Smooth muscle cell (in vitro differentiated cells): ENCODE data around the gene NRSN1. TPM values are rescaled to one million over a fixed set of nuclear protein-coding genes. Genes with fewer than 3 reads are reported as not detected.

ENCODE experiments used
- DNase-seq: peaks from one replicate; lab custom pipeline; 2025; ENCODE audit not compliant: unreplicated experiment; lab: John Stamatoyannopoulos, UW
- H2AFZ ChIP-seq: fragments of 200-600 bp; sonication (generic); 2 replicates; pipeline ENCODE4 v1.6.0; 2016; ENCODE audit warnings: antibody characterized with exemption, low read depth, mild to moderate bottlenecking
- H3F3A ChIP-seq: fragments of 200-600 bp; sonication (generic); 2 replicates; pipeline ENCODE4 v1.6.0; 2017; ENCODE audit warnings: antibody characterized with exemption, low read depth
- H3K27ac ChIP-seq: fragments of 200-600 bp; sonication (generic); 2 replicates; pipeline ENCODE4 v1.5.1; 2016; ENCODE audit warnings: low read depth, mild to moderate bottlenecking
- H3K27me3 ChIP-seq: fragments of 200-600 bp; sonication (generic); 2 replicates; pipeline ENCODE4 v1.6.1; 2016; ENCODE audit warnings: low read depth, mild to moderate bottlenecking
- H3K36me3 ChIP-seq: fragments of 200-600 bp; sonication (generic); 2 replicates; pipeline ENCODE4 v1.5.1; 2016; ENCODE audit warnings: low read depth
- H3K4me1 ChIP-seq: fragments of 200-600 bp; sonication (generic); 2 replicates; pipeline ENCODE4 v1.5.1; 2016; ENCODE audit warnings: low read depth
- H3K4me2 ChIP-seq: fragments of 200-600 bp; sonication (generic); 2 replicates; pipeline ENCODE4 v1.6.0; 2016; ENCODE audit warnings: mild to moderate bottlenecking
- H3K4me3 ChIP-seq: fragments of 200-600 bp; sonication (generic); 2 replicates; pipeline ENCODE4 v1.5.1; 2016; ENCODE audit warnings: mild to moderate bottlenecking
- H3K79me2 ChIP-seq: fragments of 200-600 bp; sonication (generic); 2 replicates; pipeline ENCODE4 v1.6.0; 2016; ENCODE audit warnings: low read depth, mild to moderate bottlenecking
- H3K9ac ChIP-seq: fragments of 200-600 bp; sonication (generic); 2 replicates; pipeline ENCODE4 v1.6.0; 2016; ENCODE audit warnings: low read depth
- H3K9me3 ChIP-seq: fragments of 200-600 bp; sonication (generic); replicated peaks from 2 replicates; pipeline ENCODE4 v1.5.1; 2016; ENCODE audit warnings: low read depth
- H4K20me1 ChIP-seq: fragments of 200-600 bp; sonication (generic); 2 replicates; pipeline ENCODE4 v1.6.0; 2016; ENCODE audit warnings: low read depth
- WGBS: methylation state at CpG from one replicate; pipeline ENCODE4 v1.1.7; 2016; ENCODE audit warnings: low lambda C conversion rate; 5-methylcytosine and 5-hydroxymethylcytosine counted together
- polyA plus RNA-seq: library from polyadenylated mRNA; unstranded; fragments of >200 nt; fragmentation: Nextera tagmentation; extraction: Ambion mirVana; gene quantifications from 2 replicates; pipeline ENCODE4 v1.2.1, GENCODE V29; 2016
- small RNA-seq: library from RNA; depleted of rRNA; stranded (forward); fragments of <200 nt; gene quantifications from one replicate; pipeline ENCODE3, GENCODE V24; 2014
- total RNA-seq: library from RNA; depleted of rRNA; stranded (reverse); fragments of >200 nt; gene quantifications from 2 replicates; pipeline ENCODE4 v1.2.3, GENCODE V29; 2014
- TF ChIP-seq, protein P1 (sequence below): fragments of 200-600 bp; sonication (generic); IDR thresholded peaks from 2 replicates; pipeline ENCODE4 v1.5.1; 2017; ENCODE audit warnings: borderline replicate concordance, mild to moderate bottlenecking, antibody characterized with exemption; ENCODE audit not compliant: insufficient read depth, poor library complexity, severe bottlenecking

The NRSN1 gene
- total and polyA plus RNA-seq, 2 experiments from 2014 or later, result not detected

GRCh38 chr6:24194978-24195700 is 69.1 kb downstream of the NRSN1 start:
- peaks cover 17% of the 10 kb centered on the region for H3K27me3 ChIP-seq
- H3K4me1 ChIP-seq, result no peaks in the 10 kb centered on the region
- no peaks in the 10 kb centered on the region for H3K36me3 ChIP-seq
- H4K20me1 ChIP-seq, result no peaks in the 10 kb centered on the region
- H3K4me3 ChIP-seq, result no peak overlapping the region
- no peak overlapping the region for H2AFZ ChIP-seq
- H3K9me3 ChIP-seq, result no peaks in the 10 kb centered on the region
- no peak overlapping the region for H3K27ac ChIP-seq
- DNase-seq, result no peak
- no peaks in the 10 kb centered on the region for H3F3A ChIP-seq
- TF ChIP-seq, protein P1, sequence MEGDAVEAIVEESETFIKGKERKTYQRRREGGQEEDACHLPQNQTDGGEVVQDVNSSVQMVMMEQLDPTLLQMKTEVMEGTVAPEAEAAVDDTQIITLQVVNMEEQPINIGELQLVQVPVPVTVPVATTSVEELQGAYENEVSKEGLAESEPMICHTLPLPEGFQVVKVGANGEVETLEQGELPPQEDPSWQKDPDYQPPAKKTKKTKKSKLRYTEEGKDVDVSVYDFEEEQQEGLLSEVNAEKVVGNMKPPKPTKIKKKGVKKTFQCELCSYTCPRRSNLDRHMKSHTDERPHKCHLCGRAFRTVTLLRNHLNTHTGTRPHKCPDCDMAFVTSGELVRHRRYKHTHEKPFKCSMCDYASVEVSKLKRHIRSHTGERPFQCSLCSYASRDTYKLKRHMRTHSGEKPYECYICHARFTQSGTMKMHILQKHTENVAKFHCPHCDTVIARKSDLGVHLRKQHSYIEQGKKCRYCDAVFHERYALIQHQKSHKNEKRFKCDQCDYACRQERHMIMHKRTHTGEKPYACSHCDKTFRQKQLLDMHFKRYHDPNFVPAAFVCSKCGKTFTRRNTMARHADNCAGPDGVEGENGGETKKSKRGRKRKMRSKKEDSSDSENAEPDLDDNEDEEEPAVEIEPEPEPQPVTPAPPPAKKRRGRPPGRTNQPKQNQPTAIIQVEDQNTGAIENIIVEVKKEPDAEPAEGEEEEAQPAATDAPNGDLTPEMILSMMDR, result no peak
- 91% methylated on average over 2 of the region's 2 CpGs for WGBS
- H3K79me2 ChIP-seq, result no peaks in the 10 kb centered on the region
- no peak overlapping the region for H3K9ac ChIP-seq
- no peak overlapping the region for H3K4me2 ChIP-seq

DNA sequence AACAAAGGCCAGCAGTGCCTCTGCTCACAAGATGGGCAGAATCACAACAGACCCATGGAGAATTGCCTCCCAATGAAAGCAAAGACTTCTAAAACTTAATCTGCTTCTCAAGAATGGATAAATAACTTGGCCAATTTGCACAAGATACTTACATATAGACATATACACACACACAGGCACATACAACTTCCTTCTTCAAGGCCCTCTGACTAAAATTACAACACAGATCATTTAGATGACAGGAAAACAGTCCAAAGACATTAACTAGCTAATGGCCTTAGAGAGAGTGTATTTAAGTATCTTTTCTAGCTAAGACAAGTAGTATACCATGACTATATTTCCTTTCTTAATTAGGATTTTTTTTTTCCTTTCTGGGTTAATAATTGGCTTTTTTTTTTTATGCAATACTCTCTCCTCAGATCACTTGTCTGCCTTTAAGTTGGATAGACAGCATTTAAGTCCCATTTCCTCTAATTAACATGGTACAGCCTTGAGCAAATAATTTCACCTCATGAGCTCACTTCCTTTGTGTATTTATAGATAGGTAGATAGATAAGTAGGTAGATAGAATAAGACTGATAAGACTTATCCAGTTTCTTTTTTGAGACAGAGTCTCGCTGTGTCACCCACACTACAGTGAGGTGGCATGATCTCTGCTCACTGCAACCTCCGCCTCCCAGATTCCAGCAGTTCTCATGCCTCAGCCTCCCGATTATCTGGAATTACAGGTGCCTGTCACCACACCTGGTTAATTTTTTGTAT is 70.0 kb downstream of the NRSN1 start:
- Histone ChIP-seq H3K4me3 (no peak overlapping the region), H3K9me3 (no peaks in the 10 kb centered on the region), H3K4me1 (no peaks in the 10 kb centered on the region), H3K79me2 (no peaks in the 10 kb centered on the region), H3K27ac (no peak overlapping the region), H3K36me3 (no peaks in the 10 kb centered on the region), H3K27me3 (peaks cover 14% of the 10 kb centered on the region), H3K9ac (no peak overlapping the region), H3K4me2 (no peak overlapping the region), H2AFZ (no peak overlapping the region), H4K20me1 (no peaks in the 10 kb centered on the region), H3F3A (no peaks in the 10 kb centered on the region)
- DNase-seq, result no peak
- TF ChIP-seq, protein P1, result no peak
- WGBS, result 91% methylated on average over 3 of the region's 3 CpGs

Small RNA genes within 50 kb of the gene (small RNA-seq; reads per million reads assigned to genes)
- not detected for gene RF00218

Other genes with a start within 250 kb of the NRSN1 start
- not detected in 2 replicates for gene DCDC2, start 231.8 kb downstream of the NRSN1 start, total RNA-seq
- not detected in 2 replicates for gene DCDC2, start 231.8 kb downstream of the NRSN1 start, polyA plus RNA-seq